NB4 (cell line): ENCODE measurements around the gene RERE.

Source experiments
- CTCF ChIP-seq: IDR thresholded peaks from one replicate; pipeline ENCODE4 v1.5.1; 2012; ENCODE audit warnings: low read depth, low read length
- MYC ChIP-seq: IDR thresholded peaks from 2 replicates; pipeline ENCODE4 v1.6.1; 2011; ENCODE audit warnings: low read depth, low read length
- POLR2A ChIP-seq: IDR thresholded peaks from 2 replicates; pipeline ENCODE4 v1.6.1; 2011; ENCODE audit warnings: mild to moderate bottlenecking; ENCODE audit not compliant: insufficient read length; ENCODE audit errors: extremely low read depth

- TF ChIP-seq CTCF (no peak), POLR2A (no peak), MYC (no peak)
Observed at GRCh38 chr1:8712413-8713231, 104.8 kb downstream of the RERE start.
